Duodenal mucosa (tissue), 2 donors: Measurements from ENCODE around the gene CLDN9.

Experiments
- H3K27ac ChIP-seq: one replicate; pipeline ENCODE4 v1.7.0; 2013; ENCODE audit warnings: low read depth, low read length
- H3K27me3 ChIP-seq, 2 donors: one replicate each; pipeline ENCODE4 v1.7.0; 2013; ENCODE audit warnings: low read length in 2 of 2, control low read depth in 1 of 2; ENCODE audit not compliant: insufficient read depth in 2 of 2, control insufficient read depth in 1 of 2
- H3K36me3 ChIP-seq, 2 donors: one replicate each; pipeline ENCODE4 v1.7.0; 2013; ENCODE audit warnings: low read length in 2 of 2, control low read depth in 1 of 2; ENCODE audit not compliant: insufficient read depth in 2 of 2, control insufficient read depth in 1 of 2
- H3K4me1 ChIP-seq, 2 donors: one replicate each; pipeline ENCODE4 v1.7.0; 2013; ENCODE audit warnings: low read length in 2 of 2, control low read depth in 1 of 2; ENCODE audit not compliant: insufficient read depth in 2 of 2, control insufficient read depth in 1 of 2
- H3K4me3 ChIP-seq, 2 donors: one replicate each; pipeline ENCODE4 v1.7.0; 2013; ENCODE audit warnings: low read length in 2 of 2, low read depth in 1 of 2
- H3K9ac ChIP-seq, 2 donors: one replicate each; pipeline ENCODE4 v1.7.0; 2013; ENCODE audit warnings: low read length in 2 of 2, low read depth in 1 of 2
- H3K9me3 ChIP-seq, 2 donors: one replicate each; pipeline ENCODE4 v1.7.0; 2013; ENCODE audit warnings: low read length in 2 of 2, control low read depth in 1 of 2; ENCODE audit not compliant: control insufficient read depth in 1 of 2

The CLDN9 gene

GRCh38 chr16:2983706-2984136 is 29.0 kb upstream of the CLDN9 start:
- Histone ChIP-seq H3K4me3 (no peak overlapping the region), H3K9ac (no peak overlapping the region), H3K36me3 (no peaks in the 10 kb centered on the region), H3K27me3 (no peaks in the 10 kb centered on the region), H3K9me3 (no peaks in the 10 kb centered on the region), H3K4me1 (peaks cover 4 to 12% of the 10 kb centered on the region in 2 donors), H3K27ac (no peak overlapping the region)

GRCh38 chr16:2985462-2985861 is 27.3 kb upstream of the CLDN9 start:
- H3K9me3 ChIP-seq: no peaks in the 10 kb centered on the region
- H3K4me3 ChIP-seq: no peak overlapping the region
- peaks cover 4 to 12% of the 10 kb centered on the region in 2 donors for H3K4me1 ChIP-seq
- H3K36me3 ChIP-seq: no peaks in the 10 kb centered on the region
- H3K27me3 ChIP-seq: no peaks in the 10 kb centered on the region
- H3K9ac ChIP-seq: no peak overlapping the region
- no peak overlapping the region for H3K27ac ChIP-seq

GRCh38 chr16:2985893-2986355 is 26.8 kb upstream of the CLDN9 start:
- H3K36me3 ChIP-seq: no peaks in the 10 kb centered on the region
- no peaks in the 10 kb centered on the region for H3K9me3 ChIP-seq
- no peak overlapping the region for H3K27ac ChIP-seq
- no peaks in the 10 kb centered on the region for H3K27me3 ChIP-seq
- no peak overlapping the region for H3K9ac ChIP-seq
- no peak overlapping the region for H3K4me3 ChIP-seq
- H3K4me1 ChIP-seq: peaks cover 2 to 9% of the 10 kb centered on the region in 2 donors

- no peaks in the 10 kb centered on the region for H3K27me3 ChIP-seq
- H3K9ac ChIP-seq: no peak overlapping the region
- H3K9me3 ChIP-seq: no peaks in the 10 kb centered on the region
- no peak overlapping the region for H3K27ac ChIP-seq
- H3K4me1 ChIP-seq: peaks cover 0 to 4% of the 10 kb centered on the region in 2 donors
- no peak overlapping the region for H3K4me3 ChIP-seq
- H3K36me3 ChIP-seq: no peaks in the 10 kb centered on the region
These were observed 26.0 kb upstream of the CLDN9 start for GRCh38 chr16:2986623-2987188.

- Histone ChIP-seq H3K9ac (no peak overlapping the region), H3K27me3 (no peaks in the 10 kb centered on the region), H3K36me3 (no peaks in the 10 kb centered on the region), H3K27ac (no peak overlapping the region), H3K4me1 (peaks cover 0 to 4% of the 10 kb centered on the region in 2 donors), H3K4me3 (no peak overlapping the region), H3K9me3 (no peaks in the 10 kb centered on the region)
These were observed 25.4 kb upstream of the CLDN9 start for GRCh38 chr16:2987286-2987685.

GRCh38 chr16:2987833-2988232 is 24.9 kb upstream of the CLDN9 start:
- Histone ChIP-seq H3K9ac (no peak overlapping the region), H3K9me3 (no peaks in the 10 kb centered on the region), H3K4me3 (no peak overlapping the region), H3K36me3 (no peaks in the 10 kb centered on the region), H3K27ac (no peak overlapping the region), H3K4me1 (peaks cover 0 to 4% of the 10 kb centered on the region in 2 donors), H3K27me3 (no peaks in the 10 kb centered on the region)

- Histone ChIP-seq H3K27ac (no peak overlapping the region), H3K36me3 (no peaks in the 10 kb centered on the region), H3K4me1 (peaks cover 0 to 4% of the 10 kb centered on the region in 2 donors), H3K27me3 (no peaks in the 10 kb centered on the region), H3K9ac (no peak overlapping the region), H3K4me3 (no peak overlapping the region), H3K9me3 (no peaks in the 10 kb centered on the region)
These were observed 24.1 kb upstream of the CLDN9 start for GRCh38 chr16:2988590-2989099.

- Histone ChIP-seq H3K9ac (no peak overlapping the region), H3K4me1 (no peaks in the 10 kb centered on the region), H3K27me3 (no peaks in the 10 kb centered on the region), H3K27ac (no peak overlapping the region), H3K9me3 (no peaks in the 10 kb centered on the region), H3K4me3 (no peak overlapping the region), H3K36me3 (no peaks in the 10 kb centered on the region)
These were observed 21.8 kb upstream of the CLDN9 start for GRCh38 chr16:2990891-2991290.

GRCh38 chr16:2991566-2992261 is 21.0 kb upstream of the CLDN9 start:
- Histone ChIP-seq H3K4me3 (no peak overlapping the region), H3K4me1 (no peaks in the 10 kb centered on the region), H3K9me3 (no peaks in the 10 kb centered on the region), H3K27ac (no peak overlapping the region), H3K36me3 (no peaks in the 10 kb centered on the region), H3K9ac (no peak overlapping the region), H3K27me3 (no peaks in the 10 kb centered on the region)

- Histone ChIP-seq H3K27ac (no peak overlapping the region), H3K9me3 (no peaks in the 10 kb centered on the region), H3K36me3 (no peaks in the 10 kb centered on the region), H3K4me3 (no peak overlapping the region), H3K4me1 (no peaks in the 10 kb centered on the region), H3K9ac (no peak overlapping the region), H3K27me3 (no peaks in the 10 kb centered on the region)
These were observed 20.2 kb upstream of the CLDN9 start for GRCh38 chr16:2992383-2993081.
